H1 (cell line): Measurements from ENCODE around the gene VGF. TPM values are rescaled to one million over a fixed set of nuclear protein-coding genes. Genes with fewer than 3 reads are reported as not detected.

Experiments used
- CHD7 ChIP-seq: fragments of 300-600 bp; sonication (generic); IDR thresholded peaks from 2 replicates; pipeline ENCODE4 v1.7.1; 2012; ENCODE audit warnings: low read length, moderate library complexity, mild to moderate bottlenecking, inconsistent platforms; ENCODE audit not compliant: insufficient replicate concordance
- polyA plus RNA-seq, 7 experiments: library from polyadenylated mRNA; depleted of rRNA in 3 of 7; stranded (reverse) in 5 of 7; unstranded in 2 of 7; fragments of >200 nt in 5 of 7; fragments of 200-250 nt in 2 of 7; gene quantifications; 1 replicate in 5 of 7; 2 replicates in 1 of 7; 4 replicates in 1 of 7; pipeline versions ENCODE4 v1.2.1 to v1.2.3, GENCODE V29; 2011 to 2013; ENCODE audit warnings: missing spikeins in 2 of 7, mixed read lengths in 2 of 7
- total RNA-seq: library from RNA; stranded (reverse); fragmentation: NEBNext Ultra II Directional; extraction: Animal tissue kit (Norgen Biotek cat#: 25700); gene quantifications from 2 replicates; pipeline ENCODE4 v1.2.1, GENCODE V29; 2021

Gene VGF
- total and polyA plus RNA-seq, 2 of the 8 experiments (the other 6 are each of a cell fraction or from before 2014, with no cell fraction given), result 1.6 to 7.0 TPM

- no peak for TF ChIP-seq CHD7
These were observed 46.5 kb downstream of the VGF start (continued) for GRCh38 chr7:101118856-101119255.
